ENCODE measurements around the gene ZFYVE19. TPM values are rescaled to one million over a fixed set of nuclear protein-coding genes. Genes with fewer than 3 reads are reported as not detected.

The ZFYVE19 gene
- total RNA-seq, 1 donor from 2014 or later, result 26.0 TPM

- DNase-seq (ENCODE audit: low spot score), result no peak
Measured at GRCh38 chr15:40775740-40776536, 31.0 kb upstream of the ZFYVE19 start.

GRCh38 chr15:40776537-40777141 is 30.2 kb upstream of the ZFYVE19 start:
- peak; percentile 74 for DNase-seq (ENCODE audit: low spot score)

- DNase-seq (ENCODE audit: low spot score), result peak; percentile 78
Measured at GRCh38 chr15:40782609-40783227, 24.2 kb upstream of the ZFYVE19 start.

- DNase-seq (ENCODE audit: low spot score), result no peak
Measured at GRCh38 chr15:40785164-40785563, 21.7 kb upstream of the ZFYVE19 start.

- DNase-seq (ENCODE audit: low spot score), result no peak
Measured at GRCh38 chr15:40785814-40786213, 21.1 kb upstream of the ZFYVE19 start.

- peak; percentile 85 for DNase-seq (ENCODE audit: low spot score)
Measured at GRCh38 chr15:40787344-40787841, 19.5 kb upstream of the ZFYVE19 start.

GRCh38 chr15:40787991-40788390 is 18.9 kb upstream of the ZFYVE19 start:
- DNase-seq (ENCODE audit: low spot score), result no peak

GRCh38 chr15:40789119-40789518 is 17.8 kb upstream of the ZFYVE19 start:
- no peak for DNase-seq (ENCODE audit: low spot score)

GRCh38 chr15:40789999-40790398 is 16.9 kb upstream of the ZFYVE19 start:
- DNase-seq (ENCODE audit: low spot score), result no peak

GRCh38 chr15:40790718-40791117 is 16.2 kb upstream of the ZFYVE19 start:
- DNase-seq (ENCODE audit: low spot score), result no peak

- DNase-seq (ENCODE audit: low spot score), result no peak
Measured at GRCh38 chr15:40792394-40792793, 14.5 kb upstream of the ZFYVE19 start.

GRCh38 chr15:40793216-40793989 is 13.5 kb upstream of the ZFYVE19 start:
- DNase-seq (ENCODE audit: low spot score), result no peak

GRCh38 chr15:40796041-40796440 is 10.8 kb upstream of the ZFYVE19 start:
- no peak for DNase-seq (ENCODE audit: low spot score)

GRCh38 chr15:40796512-40796911 is 10.4 kb upstream of the ZFYVE19 start:
- DNase-seq (ENCODE audit: low spot score), result no peak

- DNase-seq (ENCODE audit: low spot score), result no peak
Measured at GRCh38 chr15:40799523-40799922, 7.4 kb upstream of the ZFYVE19 start.

- DNase-seq (ENCODE audit: low spot score), result no peak
Measured at GRCh38 chr15:40803076-40803475, 3.8 kb upstream of the ZFYVE19 start.

- DNase-seq (ENCODE audit: low spot score), result no peak
Measured at GRCh38 chr15:40803688-40804087, 3.2 kb upstream of the ZFYVE19 start.

GRCh38 chr15:40806672-40807027 is 239 bp upstream of the ZFYVE19 start:
- no peak for DNase-seq (ENCODE audit: low spot score)

- no peak for DNase-seq (ENCODE audit: low spot score)
Measured at GRCh38 chr15:40807888-40808461, 1.1 kb downstream of the ZFYVE19 start.

GRCh38 chr15:40808861-40809450 is 2.1 kb downstream of the ZFYVE19 start:
- DNase-seq (ENCODE audit: low spot score), result no peak

- DNase-seq (ENCODE audit: low spot score), result no peak
Measured at GRCh38 chr15:40812721-40813425, 6.0 kb downstream of the ZFYVE19 start.

All from ureter (tissue), 1 donor.